Subcutaneous abdominal adipose tissue (tissue), 5 donors: ENCODE data around the gene PSMD13.

Experiments
- H3K27ac ChIP-seq: one replicate; pipeline ENCODE4 v1.7.0; 2013; ENCODE audit warnings: low read depth, mild to moderate bottlenecking, inconsistent platforms, low read length, moderate library complexity
- H3K27me3 ChIP-seq, 5 donors: one replicate each; pipeline ENCODE4 v1.7.0; 2013; ENCODE audit warnings: low read length in 5 of 5, inconsistent platforms in 1 of 5; ENCODE audit not compliant: control insufficient read depth in 5 of 5, insufficient read depth in 4 of 5
- H3K36me3 ChIP-seq, 5 donors: one replicate each; pipeline ENCODE4 v1.7.0; 2013; ENCODE audit warnings: low read length in 5 of 5; ENCODE audit not compliant: control insufficient read depth in 5 of 5, insufficient read depth in 5 of 5
- H3K4me1 ChIP-seq, 5 donors: one replicate each; pipeline ENCODE4 v1.7.0; 2013; ENCODE audit warnings: low read length in 5 of 5, mild to moderate bottlenecking in 3 of 5, moderate library complexity in 1 of 5; ENCODE audit not compliant: control insufficient read depth in 5 of 5, insufficient read depth in 5 of 5
- H3K4me3 ChIP-seq, 5 donors: one replicate each; pipeline ENCODE4 v1.7.0; 2013; ENCODE audit warnings: low read length in 5 of 5, low read depth in 1 of 5
- H3K9ac ChIP-seq, 5 donors: one replicate each; pipeline ENCODE4 v1.7.0; 2013; ENCODE audit warnings: low read length in 5 of 5, mild to moderate bottlenecking in 4 of 5, moderate library complexity in 3 of 5
- H3K9me3 ChIP-seq, 5 donors: one replicate each; pipeline ENCODE4 v1.7.0; 2013; ENCODE audit warnings: low read length in 5 of 5; ENCODE audit not compliant: control insufficient read depth in 5 of 5
- donor health status: healthy.
- donor health status: healthy.
- donor health status: healthy.
- donor health status: healthy.
- donor health status: healthy.

Gene PSMD13

DNA sequence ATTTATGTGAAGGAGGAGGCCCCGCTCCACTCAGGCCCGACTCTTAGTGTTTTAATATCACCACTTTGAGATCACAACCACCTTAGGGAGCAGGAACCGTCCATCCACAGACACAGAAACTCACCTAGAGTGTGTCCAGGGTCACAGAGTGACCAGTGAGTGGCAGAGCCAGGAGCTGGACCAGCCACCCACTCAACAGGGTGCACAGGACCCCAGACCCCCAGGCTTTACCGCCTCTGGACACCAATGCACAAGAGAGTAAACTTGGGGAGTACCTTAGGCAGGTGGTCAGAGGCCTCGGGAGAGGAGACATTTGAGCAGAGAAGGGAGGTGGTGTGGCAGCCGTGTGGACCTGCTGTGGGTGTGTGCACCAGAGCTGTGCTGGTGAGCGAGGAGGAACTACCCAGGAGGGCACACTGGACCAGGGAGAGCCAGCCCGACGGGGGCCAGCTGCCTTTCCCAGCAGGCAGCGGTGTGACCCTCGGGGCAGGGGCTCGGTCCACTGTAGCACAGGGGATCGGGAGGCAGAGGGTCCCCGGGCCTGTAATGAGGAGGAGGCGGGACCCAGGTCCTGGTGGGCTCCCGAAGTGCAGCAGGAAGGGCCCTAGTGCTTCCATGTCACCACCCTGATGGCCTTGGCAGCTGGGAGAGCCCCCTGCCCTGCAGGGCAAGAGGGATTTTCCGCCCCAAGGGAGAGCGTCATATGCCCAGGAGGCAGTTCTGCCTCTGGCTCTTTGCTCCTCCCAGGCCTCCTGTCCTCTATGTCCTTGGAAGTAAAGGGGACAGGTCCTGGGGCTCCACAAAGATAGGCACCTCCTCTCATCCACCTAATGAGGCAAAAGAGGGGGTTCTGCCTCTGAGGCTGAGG, 33.9 kb downstream of the PSMD13 start:
- Histone ChIP-seq H3K4me3 (no peak overlapping the region), H3K36me3 (no peaks in the 10 kb centered on the region), H3K9me3 (peaks cover 0 to 5% (median 0%) of the 10 kb centered on the region in 5 donors), H3K4me1 (peaks cover 0 to 26% (median 6%) of the 10 kb centered on the region in 5 donors), H3K9ac (no peak overlapping the region), H3K27me3 (peaks cover 0 to 7% (median 3%) of the 10 kb centered on the region in 5 donors), H3K27ac (no peak overlapping the region)

DNA sequence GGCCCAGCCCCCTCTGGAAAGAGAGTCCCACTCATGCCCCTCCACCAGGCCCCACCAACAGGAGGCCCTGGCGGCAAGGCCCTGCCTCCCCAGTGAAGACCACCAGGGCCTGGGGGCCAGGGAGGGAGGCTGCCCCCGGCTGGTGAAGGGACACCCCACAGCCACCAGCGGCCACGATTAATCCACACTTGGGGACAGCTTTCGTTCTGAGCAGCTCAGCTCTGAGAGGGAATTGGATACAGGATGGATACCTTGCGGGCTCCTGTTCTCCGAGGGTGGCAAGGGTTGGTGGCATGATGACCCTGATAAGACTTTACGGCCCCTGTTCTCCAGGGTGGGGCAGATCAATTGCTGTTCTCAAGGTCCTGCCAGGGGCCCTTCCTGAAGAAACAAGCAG, 34.5 kb downstream of the PSMD13 start:
- Histone ChIP-seq H3K4me3 (no peak overlapping the region), H3K36me3 (no peaks in the 10 kb centered on the region)

DNA sequence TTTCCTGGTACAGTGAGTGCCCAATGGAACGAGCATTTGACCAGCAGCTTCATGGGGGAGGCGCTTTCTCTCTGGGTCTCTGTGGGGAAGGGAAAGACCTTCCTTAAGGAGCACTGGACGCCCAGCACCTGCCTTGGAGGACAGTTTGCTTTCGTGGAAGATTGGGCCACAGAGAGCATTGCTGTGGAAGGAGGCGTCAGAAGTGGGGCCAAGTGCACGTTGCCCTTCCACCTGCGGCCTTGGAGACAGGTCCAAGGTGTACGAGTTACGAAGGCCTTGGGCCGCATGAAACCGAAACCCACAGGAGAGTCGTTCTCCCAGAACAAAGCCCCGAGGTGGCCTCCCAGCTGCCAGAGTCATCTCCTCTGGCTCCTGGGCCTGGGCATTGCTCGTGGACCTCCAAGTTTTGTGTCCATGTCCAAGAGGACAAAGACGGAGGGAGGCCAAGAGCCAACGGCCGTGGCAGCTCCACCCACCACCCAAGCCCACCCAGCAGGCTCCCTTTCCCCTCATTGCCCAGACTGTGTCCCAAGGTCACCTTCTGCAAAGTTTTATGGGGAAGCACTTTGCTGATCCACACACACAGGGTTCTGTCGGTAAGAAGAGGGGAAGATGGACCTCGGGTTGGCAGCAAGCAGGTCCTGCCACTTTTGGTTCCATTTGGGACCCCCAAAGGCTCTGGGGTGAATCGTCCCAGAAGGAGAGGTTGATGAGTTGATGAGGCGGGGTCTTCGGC, 35.6 kb downstream of the PSMD13 start:
- H3K4me3 ChIP-seq = no peak overlapping the region
- H3K9ac ChIP-seq = no peak overlapping the region
- H3K9me3 ChIP-seq = no peaks in the 10 kb centered on the region
- H3K27me3 ChIP-seq = peaks cover 0 to 7% (median 3%) of the 10 kb centered on the region in 5 donors
- no peaks in the 10 kb centered on the region for H3K36me3 ChIP-seq
- H3K27ac ChIP-seq = no peak overlapping the region
- H3K4me1 ChIP-seq = peaks cover 0 to 26% (median 6%) of the 10 kb centered on the region in 5 donors

More for the DNA sequence above, 34.5 kb downstream of the PSMD13 start:
- H3K27me3 ChIP-seq = peaks cover 0 to 7% (median 3%) of the 10 kb centered on the region in 5 donors
- H3K4me1 ChIP-seq = peaks cover 0 to 26% (median 6%) of the 10 kb centered on the region in 5 donors
- no peaks in the 10 kb centered on the region for H3K9me3 ChIP-seq
- no peak overlapping the region for H3K27ac ChIP-seq
- no peak overlapping the region for H3K9ac ChIP-seq

DNA sequence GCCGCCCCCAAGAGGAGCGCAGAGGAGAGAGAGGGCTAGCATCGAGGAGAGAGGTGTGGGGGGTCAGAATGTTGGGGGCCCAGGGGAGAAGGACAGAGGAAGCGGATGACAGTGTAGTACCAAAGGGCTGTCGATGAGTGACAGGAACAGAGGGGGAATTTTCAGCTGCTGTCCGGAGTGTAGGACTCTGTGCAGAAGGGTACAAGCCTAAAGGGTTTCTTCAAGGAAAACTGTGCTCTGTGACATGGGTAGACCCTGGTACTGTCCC, 36.1 kb downstream of the PSMD13 start:
- Histone ChIP-seq H3K4me1 (peaks cover 0 to 22% (median 2%) of the 10 kb centered on the region in 5 donors), H3K9ac (no peak overlapping the region), H3K27ac (no peak overlapping the region), H3K4me3 (no peak overlapping the region), H3K9me3 (no peaks in the 10 kb centered on the region), H3K36me3 (no peaks in the 10 kb centered on the region), H3K27me3 (peaks cover 0 to 10% (median 3%) of the 10 kb centered on the region in 5 donors)

DNA sequence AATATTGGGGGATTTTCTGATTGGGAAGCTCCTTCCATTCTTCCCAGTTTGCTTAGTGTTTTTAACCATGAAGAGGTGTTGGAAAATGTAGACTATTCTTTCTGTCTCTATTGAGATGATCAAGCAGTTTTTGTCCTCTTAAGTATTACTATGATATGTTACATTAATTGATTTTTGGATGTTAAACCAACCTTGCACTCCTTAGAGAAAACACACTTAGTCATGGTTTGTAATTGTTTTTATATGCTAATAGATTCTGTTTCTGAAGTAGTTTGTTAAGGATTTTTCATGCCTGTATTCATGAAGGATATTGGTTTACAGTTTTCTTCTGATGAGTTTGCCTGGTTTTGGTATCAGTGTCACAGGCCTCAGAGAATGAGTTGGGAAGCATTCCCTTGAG, 39.4 kb downstream of the PSMD13 start:
- Histone ChIP-seq H3K27me3 (peaks cover 23 to 40% (median 27%) of the 10 kb centered on the region in 5 donors), H3K27ac (no peak overlapping the region), H3K4me3 (no peak overlapping the region), H3K9ac (no peak overlapping the region), H3K4me1 (peaks cover 0 to 27% (median 18%) of the 10 kb centered on the region in 5 donors), H3K36me3 (no peaks in the 10 kb centered on the region), H3K9me3 (no peaks in the 10 kb centered on the region)

DNA sequence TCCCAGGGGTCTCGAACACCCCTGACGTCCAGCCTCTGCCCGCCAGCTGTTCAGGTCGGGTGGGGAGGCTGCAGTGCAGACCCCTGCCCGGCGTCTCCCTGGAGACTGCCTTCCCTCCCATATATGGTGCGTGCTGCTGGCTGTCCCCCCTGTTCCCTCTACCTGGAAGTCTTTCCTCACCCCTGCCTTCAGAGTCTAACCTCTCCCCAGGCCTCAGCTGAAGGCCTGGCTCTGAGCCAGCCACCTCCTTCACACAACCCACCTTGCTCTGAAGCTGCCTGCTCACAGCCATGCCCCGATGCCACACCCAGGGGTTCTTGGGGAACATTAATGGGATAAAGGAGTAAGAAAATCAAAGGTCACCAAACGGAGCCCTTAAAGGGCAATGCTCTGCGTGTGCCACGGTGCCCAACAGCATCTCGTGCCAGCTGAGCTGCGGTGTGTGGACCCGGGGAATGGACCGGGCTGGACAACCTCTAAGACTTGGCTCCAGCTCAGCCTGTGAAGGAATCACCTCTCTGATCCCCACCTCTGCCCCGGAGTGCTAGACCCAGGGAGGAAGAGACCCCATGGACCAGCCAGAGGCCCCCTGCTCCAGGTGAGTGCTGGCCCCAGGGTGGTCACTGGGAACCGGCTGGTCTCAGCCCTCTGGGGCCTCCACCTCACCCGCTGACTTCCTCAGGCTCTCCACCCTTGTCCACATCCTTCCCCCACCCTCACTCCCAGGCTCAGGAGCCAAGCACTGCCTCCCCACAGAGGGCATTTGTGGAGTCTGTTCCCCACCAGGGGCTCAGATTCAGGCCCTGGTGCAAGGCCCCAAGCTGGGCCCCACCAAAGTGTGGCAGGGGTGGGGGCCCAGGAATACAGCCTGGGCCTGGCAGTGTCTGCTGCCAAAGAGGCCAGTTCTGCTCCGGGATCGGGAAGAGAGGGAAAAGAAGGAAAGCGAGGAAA, 41.5 kb downstream of the PSMD13 start, which contains the start of gene NLRP6:
NLRP6 (plus strand) TSS at position 407 of the 951 bp plus-strand sequence; CDS start at position 570, 163 bp downstream.
- H3K27me3 ChIP-seq = peaks cover 33 to 53% (median 45%) of the 10 kb centered on the region in 5 donors
- peak within 1 kb of the TSS in 1 of 5 donors; percentile 59 for H3K4me3 ChIP-seq
- H3K9ac ChIP-seq = no peak within 1 kb of the TSS
- H3K36me3 ChIP-seq = no peaks in the 10 kb centered on the region
- H3K9me3 ChIP-seq = no peaks in the 10 kb centered on the region
- H3K27ac ChIP-seq = no peak within 1 kb of the TSS
- peaks cover 0 to 32% (median 24%) of the 10 kb centered on the region in 5 donors for H3K4me1 ChIP-seq

DNA sequence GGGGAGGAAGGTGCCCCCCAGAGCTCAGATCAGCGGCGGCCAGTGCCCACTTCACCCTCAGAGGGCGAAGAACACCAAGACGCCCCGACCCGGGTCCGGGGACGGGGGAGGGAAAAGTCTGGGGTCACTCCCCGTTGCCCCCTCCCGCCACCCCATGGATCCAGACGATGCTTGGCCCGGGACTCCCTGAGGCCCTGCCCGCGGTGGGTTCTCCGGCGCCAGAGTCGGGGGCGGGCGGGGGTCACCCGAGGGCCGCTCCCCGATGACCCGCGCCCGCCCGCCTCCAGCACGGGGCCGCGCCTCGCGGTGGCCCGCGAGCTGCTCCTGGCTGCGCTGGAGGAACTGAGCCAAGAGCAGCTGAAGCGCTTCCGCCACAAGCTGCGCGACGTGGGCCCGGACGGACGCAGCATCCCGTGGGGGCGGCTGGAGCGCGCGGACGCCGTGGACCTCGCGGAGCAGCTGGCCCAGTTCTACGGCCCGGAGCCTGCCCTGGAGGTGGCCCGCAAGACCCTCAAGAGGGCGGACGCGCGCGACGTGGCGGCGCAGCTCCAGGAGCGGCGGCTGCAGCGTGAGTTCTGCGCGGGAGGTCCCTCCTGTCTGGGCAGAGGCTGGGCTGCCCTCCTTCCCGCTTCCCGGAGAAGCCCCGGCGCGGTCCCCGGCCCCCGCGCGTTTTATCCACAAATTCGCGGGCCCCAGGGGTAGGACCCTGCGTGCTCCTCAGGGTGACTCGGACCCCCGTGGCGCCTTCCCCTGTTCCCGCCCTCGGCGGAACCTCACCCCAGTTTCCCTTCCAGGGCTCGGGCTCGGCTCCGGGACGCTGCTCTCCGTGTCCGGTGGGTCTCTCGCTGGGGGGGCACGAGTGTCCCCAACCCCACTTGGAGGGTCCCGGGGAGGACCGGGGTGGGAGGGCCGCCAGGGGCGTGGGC, 42.5 kb downstream of the PSMD13 start:
- Histone ChIP-seq H3K9ac (no peak overlapping the region), H3K27me3 (peaks cover 33 to 60% (median 51%) of the 10 kb centered on the region in 5 donors), H3K9me3 (no peaks in the 10 kb centered on the region), H3K4me3 (peak overlapping the region in 1 of 5 donors; percentile 59), H3K27ac (no peak overlapping the region), H3K36me3 (no peaks in the 10 kb centered on the region), H3K4me1 (peaks cover 0 to 32% (median 24%) of the 10 kb centered on the region in 5 donors)

GRCh38 chr11:279966-280705, 43.4 kb downstream of the PSMD13 start:
- peak overlapping the region in 3 of 5 donors; percentile 26 to 59 (median 49) for H3K4me3 ChIP-seq
- no peak overlapping the region for H3K27ac ChIP-seq
- no peak overlapping the region for H3K9ac ChIP-seq
- peaks cover 33 to 66% (median 51%) of the 10 kb centered on the region in 5 donors for H3K27me3 ChIP-seq
- no peaks in the 10 kb centered on the region for H3K9me3 ChIP-seq
- peaks cover 0 to 32% (median 24%) of the 10 kb centered on the region in 5 donors for H3K4me1 ChIP-seq
- H3K36me3 ChIP-seq = no peaks in the 10 kb centered on the region
